ENCODE data around the gene SYT14.

- TF ChIP-seq POLR2AphosphoS5 (IDR thresholded peaks at IDR 0.05) (no peak), CTCF (IDR thresholded peaks at IDR 0.05) (no peak), POLR2A (IDR thresholded peaks at IDR 0.05) (no peak)
These were observed 187.1 kb downstream of the SYT14 start for GRCh38 chr1:210125143-210125542.
